SK-N-SH treated with all-trans-retinoic acid at 6 μM for 48 hours (cell line): ENCODE results near the gene SAMD15.

ENCODE experiments used
- ARNTL ChIP-seq: fragments of 450-650 bp; formaldehyde crosslinking; IDR thresholded peaks from 2 replicates; pipeline ENCODE4 v1.5.0; 2020; ENCODE audit warnings: low read depth, mild to moderate bottlenecking, moderate library complexity, borderline replicate concordance
- GLIS3 ChIP-seq: fragments of 250-450 bp; sonication (Bioruptor Pico); IDR thresholded peaks from 2 replicates; pipeline ENCODE4 v1.5.0; 2020; ENCODE audit warnings: mild to moderate bottlenecking, moderate library complexity
- RARB ChIP-seq: fragments of 250-450 bp; sonication (Bioruptor Pico); IDR thresholded peaks from 2 replicates; pipeline ENCODE4 v1.8.0; 2021; ENCODE audit warnings: mild to moderate bottlenecking, moderate library complexity
- TF ChIP-seq, protein P1 (sequence below): fragments of 250-450 bp; sonication (Bioruptor Pico); IDR thresholded peaks from 2 replicates; pipeline ENCODE4 v1.5.1; 2020; ENCODE audit warnings: low read depth, mild to moderate bottlenecking, moderate library complexity
- TF ChIP-seq, protein P2 (sequence below): fragments of 250-450 bp; sonication (Bioruptor Pico); IDR thresholded peaks from 2 replicates; pipeline ENCODE4 v1.8.0; 2020; ENCODE audit warnings: mild to moderate bottlenecking, moderate library complexity, borderline replicate concordance

DNA sequence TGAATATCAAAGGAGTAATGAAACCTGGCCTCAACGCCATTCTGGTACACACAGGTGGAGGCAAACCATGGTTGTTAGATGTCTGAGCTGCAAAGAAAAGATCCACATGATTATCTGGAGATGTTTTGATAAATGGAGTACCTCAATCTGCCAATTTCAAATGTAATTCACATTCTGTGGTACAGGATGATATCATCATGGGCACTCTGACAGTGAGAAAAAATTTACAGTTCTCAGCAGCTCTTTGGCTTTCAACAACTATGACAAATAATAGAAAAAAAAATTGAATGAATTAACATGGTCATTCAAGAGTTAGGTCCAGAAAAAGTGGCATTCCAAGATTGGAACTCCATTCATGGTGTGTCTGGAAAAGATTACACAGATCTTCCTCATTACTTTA, 17.6 kb upstream of the SAMD15 start:
- TF ChIP-seq GLIS3 (CRISPR knock-in tag) (no peak), RARB (CRISPR knock-in tag) (no peak), ARNTL (CRISPR knock-in tag) (no peak)
- TF ChIP-seq, protein P1, sequence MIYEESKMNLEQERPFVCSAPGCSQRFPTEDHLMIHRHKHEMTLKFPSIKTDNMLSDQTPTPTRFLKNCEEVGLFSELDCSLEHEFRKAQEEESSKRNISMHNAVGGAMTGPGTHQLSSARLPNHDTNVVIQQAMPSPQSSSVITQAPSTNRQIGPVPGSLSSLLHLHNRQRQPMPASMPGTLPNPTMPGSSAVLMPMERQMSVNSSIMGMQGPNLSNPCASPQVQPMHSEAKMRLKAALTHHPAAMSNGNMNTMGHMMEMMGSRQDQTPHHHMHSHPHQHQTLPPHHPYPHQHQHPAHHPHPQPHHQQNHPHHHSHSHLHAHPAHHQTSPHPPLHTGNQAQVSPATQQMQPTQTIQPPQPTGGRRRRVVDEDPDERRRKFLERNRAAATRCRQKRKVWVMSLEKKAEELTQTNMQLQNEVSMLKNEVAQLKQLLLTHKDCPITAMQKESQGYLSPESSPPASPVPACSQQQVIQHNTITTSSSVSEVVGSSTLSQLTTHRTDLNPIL (CRISPR knock-in tag), result no peak
- TF ChIP-seq, protein P2, sequence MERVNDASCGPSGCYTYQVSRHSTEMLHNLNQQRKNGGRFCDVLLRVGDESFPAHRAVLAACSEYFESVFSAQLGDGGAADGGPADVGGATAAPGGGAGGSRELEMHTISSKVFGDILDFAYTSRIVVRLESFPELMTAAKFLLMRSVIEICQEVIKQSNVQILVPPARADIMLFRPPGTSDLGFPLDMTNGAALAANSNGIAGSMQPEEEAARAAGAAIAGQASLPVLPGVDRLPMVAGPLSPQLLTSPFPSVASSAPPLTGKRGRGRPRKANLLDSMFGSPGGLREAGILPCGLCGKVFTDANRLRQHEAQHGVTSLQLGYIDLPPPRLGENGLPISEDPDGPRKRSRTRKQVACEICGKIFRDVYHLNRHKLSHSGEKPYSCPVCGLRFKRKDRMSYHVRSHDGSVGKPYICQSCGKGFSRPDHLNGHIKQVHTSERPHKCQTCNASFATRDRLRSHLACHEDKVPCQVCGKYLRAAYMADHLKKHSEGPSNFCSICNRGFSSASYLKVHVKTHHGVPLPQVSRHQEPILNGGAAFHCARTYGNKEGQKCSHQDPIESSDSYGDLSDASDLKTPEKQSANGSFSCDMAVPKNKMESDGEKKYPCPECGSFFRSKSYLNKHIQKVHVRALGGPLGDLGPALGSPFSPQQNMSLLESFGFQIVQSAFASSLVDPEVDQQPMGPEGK, result no peak
